ENCODE data around the gene CYBRD1.
A peak's percentile ranks its signal among the peaks of the same experiment; 100 is the strongest.

The CYBRD1 gene

DNA sequence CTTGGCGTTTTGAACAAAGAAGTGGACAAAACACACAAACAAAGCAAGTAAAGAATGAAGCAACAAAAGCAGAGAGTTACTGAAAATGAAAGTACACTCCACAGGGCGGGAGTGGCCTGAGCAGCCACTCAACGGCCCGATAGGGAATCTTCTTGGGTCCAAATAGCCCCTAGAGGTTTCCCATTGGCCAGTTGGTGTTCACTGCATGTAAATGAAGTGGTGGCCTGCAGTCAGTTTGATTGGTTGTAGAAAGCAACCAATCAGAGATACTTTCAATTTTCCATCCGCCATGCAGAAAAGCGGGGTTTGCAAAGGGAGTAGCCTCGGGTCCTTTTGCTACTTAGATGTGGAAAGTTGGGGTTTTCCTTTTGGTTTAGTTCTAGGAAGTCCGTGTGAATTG lies 31.6 kb downstream of the CYBRD1 start:
- DNase-seq (ENCODE audit: low spot score), result no peak

DNA sequence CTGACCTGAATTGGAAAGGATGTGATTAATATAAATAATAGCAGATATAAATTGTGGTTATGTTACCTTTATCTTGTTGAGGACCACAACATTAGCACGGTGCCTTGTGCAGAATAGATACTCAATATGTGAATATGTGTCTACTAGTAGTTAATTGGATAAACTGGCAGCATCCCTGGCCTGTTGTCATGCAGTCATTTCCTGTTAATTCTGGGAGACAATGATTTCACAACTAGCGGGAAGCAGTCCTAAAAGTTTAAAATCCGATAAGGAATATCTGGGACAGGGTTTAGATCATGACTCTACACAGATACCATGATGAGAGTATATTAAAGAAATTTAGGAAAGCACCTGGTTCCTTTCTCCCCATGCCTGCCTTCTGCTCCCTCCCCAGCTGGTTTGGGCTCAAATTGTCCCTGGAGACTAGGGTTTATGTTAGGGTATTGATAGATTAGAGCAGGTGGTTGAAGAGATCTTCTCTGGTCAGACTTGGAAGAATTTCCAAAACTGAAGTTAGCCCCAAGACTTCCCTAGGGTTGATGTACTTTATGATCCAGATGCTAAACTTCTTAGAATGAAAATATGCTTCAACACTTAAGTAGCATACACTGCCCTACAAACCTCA lies 32.8 kb downstream of the CYBRD1 start:
- no peak for DNase-seq (ENCODE audit: low spot score)

GRCh38 chr2:171557363-171557762 lies 35.1 kb downstream of the CYBRD1 start:
- no peak for DNase-seq (ENCODE audit: low spot score)

GRCh38 chr2:171563301-171563700 lies 41.0 kb downstream of the CYBRD1 start:
- DNase-seq (ENCODE audit: low spot score), result no peak

GRCh38 chr2:171564463-171564862 lies 42.2 kb downstream of the CYBRD1 start:
- DNase-seq (ENCODE audit: low spot score), result no peak

- no peak for DNase-seq (ENCODE audit: low spot score)
Observed at GRCh38 chr2:171566057-171566456, 43.8 kb downstream of the CYBRD1 start.

DNA sequence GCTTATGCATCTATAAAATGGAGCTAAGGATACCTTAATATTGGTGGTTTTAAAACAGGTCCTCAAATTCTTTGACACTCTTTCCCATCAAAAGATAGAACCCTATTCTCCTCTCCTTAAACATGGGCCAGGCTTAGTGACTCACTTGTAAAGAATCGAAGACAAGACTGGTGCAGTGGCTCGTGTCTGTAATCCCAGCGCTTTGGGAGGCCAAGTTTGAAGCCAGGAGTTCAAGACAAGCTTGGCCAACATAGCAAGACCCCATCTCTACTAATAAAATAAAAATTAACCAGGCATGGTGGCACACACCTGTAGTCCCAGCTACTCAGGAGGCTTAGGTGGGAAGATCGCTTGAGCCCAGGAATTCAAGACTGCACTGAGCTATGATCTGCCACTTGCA lies 44.5 kb downstream of the CYBRD1 start:
- DNase-seq (ENCODE audit: low spot score), result no peak

DNA sequence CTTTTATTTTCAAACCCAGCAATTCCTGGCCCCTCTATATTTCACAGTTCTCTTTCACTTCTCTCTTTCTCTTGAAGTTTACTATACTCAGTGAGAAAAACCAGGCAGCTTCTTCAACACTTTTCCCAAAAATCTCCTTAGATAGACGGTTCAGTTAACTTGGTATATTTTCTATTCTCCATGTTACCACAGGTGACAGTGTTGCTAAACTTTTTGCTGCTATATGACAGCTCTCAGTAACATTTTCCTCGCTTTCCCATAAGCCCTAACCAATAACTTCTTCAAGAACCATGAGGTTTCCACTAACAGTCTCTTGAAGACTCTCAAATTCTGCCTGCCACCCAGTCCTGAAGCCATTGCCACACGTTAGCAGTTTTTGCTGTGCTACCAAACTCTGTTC lies 45.8 kb downstream of the CYBRD1 start:
- no peak for DNase-seq (ENCODE audit: low spot score)

GRCh38 chr2:171571721-171572120 lies 49.4 kb downstream of the CYBRD1 start:
- DNase-seq (ENCODE audit: low spot score), result no peak

- peak; percentile 95 for DNase-seq (ENCODE audit: low spot score)
Observed at GRCh38 chr2:171574149-171574795, 52.0 kb downstream of the CYBRD1 start.

GRCh38 chr2:171575606-171576005 lies 53.3 kb downstream of the CYBRD1 start:
- DNase-seq (ENCODE audit: low spot score), result no peak

DNA sequence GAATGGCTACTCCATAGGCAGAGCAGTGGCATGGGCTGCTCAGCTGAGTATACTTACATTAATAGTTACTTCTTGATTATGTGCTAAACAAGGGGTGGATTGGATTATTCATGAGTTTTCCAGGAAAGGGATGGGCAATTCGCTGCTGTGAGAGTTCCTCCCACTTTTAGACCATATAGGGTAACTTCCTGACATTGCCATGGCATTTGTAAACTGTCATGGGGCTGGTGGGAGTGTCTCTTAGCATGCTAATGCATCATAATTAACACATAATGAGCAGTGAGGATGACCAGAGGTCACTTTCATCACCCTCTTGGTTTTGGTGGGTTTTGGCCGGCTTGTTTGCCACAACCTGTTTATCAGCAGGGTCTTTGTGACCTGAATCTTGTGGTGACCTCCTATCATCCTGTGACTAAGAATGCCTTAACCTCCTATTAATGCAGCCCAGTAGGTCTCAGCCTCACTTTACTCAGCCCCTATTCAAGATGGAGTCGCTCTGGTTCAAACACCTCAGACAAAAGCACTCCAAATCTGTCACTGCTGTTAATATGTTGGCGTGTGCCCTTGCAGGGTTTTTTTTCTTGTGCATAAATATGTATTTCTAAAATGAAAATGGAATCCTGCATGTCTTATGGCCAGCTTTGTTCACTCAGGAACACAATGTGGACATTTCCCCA lies 56.0 kb downstream of the CYBRD1 start:
- DNase-seq (ENCODE audit: low spot score), result no peak

GRCh38 chr2:171579481-171579880 lies 57.2 kb downstream of the CYBRD1 start:
- no peak for DNase-seq (ENCODE audit: low spot score)

DNA sequence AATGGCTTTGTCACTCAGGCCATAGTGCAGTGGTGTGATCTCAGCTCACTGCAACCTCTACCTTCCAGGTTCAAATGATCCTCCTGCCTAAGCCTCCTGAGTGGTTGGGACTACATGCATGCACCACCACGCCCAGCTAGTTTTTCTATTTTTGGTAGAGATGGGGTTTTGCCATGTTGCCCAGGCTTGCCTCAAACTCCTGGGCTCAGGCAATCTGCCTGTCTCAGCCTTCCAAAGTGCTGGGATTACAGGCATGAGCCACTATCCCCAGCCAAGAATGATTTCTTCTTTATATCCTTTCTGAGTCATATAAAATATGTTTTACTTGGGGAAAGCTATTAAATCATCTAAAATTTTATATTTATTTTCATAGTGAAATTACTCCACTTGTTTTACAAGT lies 61.3 kb downstream of the CYBRD1 start:
- DNase-seq (ENCODE audit: low spot score), result no peak

DNA sequence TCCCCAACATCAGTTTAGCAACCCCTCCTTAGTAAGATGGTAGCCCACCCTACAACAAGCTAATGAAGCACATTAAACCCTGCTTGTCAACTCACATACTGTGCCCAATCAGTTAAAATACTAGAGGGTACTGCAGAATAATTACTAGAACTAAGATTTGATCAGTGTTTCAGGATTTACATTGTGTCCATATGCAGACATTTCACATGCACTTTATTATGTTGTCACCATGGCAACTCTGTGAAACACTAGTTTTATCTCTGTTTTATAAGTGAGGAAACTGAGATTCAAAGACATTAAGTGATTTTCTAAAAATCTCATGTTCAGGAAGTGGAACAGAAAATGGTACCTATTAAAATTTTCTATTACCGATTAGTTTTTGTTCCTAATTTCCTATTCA lies 61.7 kb downstream of the CYBRD1 start:
- no peak for DNase-seq (ENCODE audit: low spot score)

DNA sequence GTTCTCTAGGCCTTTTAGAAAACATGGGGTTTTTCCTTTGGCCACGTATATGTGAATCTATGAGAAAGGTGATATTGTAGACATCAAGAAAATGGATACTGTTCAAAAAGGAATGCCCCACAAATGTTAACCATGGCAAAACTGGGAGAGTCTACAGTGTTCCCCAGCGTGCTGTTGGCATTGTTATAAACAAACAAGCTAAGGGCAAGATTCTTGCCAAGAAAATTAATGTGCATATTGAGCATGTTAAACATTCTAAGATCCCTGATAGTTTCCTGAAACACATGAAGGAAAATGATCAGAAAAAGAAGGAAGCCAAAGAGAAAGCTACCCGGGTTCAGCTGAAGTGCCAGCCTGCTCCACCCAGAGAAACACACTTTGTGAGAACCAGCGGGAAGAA lies 64.9 kb downstream of the CYBRD1 start:
- DNase-seq (ENCODE audit: low spot score), result no peak

DNA sequence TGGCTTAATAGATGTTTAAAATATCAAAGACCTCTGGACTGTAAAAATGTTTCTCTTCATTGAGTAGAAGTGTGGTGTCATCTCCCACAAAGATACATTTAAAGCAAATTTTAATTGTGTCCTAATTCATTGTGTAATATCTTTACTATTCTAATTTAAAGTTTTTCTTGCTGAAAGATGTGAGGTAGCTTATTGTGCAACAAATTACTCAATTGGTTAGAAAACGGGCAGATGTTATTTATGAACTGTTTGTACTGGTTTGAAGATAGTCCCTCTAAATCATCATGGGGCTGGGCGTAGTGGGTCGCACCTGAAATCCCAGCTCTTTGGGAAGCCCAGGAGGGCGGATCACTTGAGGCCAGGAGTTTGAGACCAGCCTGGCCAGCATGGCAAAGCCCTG lies 65.3 kb downstream of the CYBRD1 start:
- no peak for DNase-seq (ENCODE audit: low spot score)

- no peak for DNase-seq (ENCODE audit: low spot score)
Observed at GRCh38 chr2:171590116-171590515, 67.8 kb downstream of the CYBRD1 start.

DNA sequence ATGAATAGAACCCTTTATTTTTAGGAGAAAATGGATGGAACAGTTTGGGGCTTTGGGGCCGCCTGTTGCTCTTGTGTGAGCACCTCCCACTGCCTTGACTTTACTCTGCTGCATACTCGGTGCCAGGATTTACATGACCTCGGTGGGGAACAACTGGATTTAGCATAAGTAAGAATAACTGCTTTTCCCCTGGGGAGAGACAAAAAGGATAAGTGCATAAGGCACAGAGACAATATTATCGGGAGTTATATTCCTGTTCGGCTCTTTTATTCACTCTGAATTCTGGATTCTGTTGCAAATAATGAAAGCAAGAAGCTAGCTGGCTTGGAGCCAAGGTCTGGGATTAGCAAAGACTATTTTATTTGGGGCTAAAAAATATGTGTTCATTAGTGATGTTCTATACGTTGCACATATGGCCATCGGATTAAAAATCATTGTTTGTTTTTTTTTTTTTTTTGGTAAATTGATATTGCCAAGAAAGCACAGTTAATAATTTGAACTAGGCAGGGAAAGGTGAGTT lies 69.8 kb downstream of the CYBRD1 start:
- DNase-seq (ENCODE audit: low spot score), result no peak

- DNase-seq (ENCODE audit: low spot score), result peak; percentile 24
Observed at GRCh38 chr2:171595456-171595855, 73.2 kb downstream of the CYBRD1 start.

DNA sequence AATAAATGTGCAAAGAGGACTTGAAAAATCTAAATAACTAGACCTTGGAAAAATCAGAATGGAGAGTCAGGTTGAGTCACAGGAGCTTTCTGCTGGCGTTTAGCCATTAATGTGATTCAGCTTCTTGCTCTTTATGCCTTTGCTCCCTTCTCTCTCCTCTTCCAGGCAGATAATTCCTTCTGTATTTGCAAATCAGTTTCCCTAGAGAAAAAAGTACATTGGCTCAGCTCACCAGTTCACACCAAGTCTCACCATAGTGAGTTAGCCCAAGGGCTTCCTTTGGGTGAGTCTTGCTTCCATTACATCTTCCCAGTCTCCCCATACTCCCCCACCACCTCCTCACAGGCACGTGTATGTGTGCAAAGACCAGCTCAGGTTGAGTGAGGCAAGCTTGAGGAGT lies 73.6 kb downstream of the CYBRD1 start:
- peak; percentile 83 for DNase-seq (ENCODE audit: low spot score)

GRCh38 chr2:171598713-171599319 lies 76.5 kb downstream of the CYBRD1 start:
- DNase-seq (ENCODE audit: low spot score), result peak; percentile 87

GRCh38 chr2:171600126-171600525 lies 77.9 kb downstream of the CYBRD1 start:
- no peak for DNase-seq (ENCODE audit: low spot score)

Measured in GM03348 (cell line).